Cortex of kidney (tissue), 1 donor: ENCODE data around the gene SLC45A3.
"Not testable (repeated sequence)": the region's sequence is repeated elsewhere in the genome, so short reads cannot be mapped to it uniquely, and the experiment has no call there.

ENCODE experiments used
- DNase-seq: peaks from one replicate; lab custom pipeline; 2025; lab: John Stamatoyannopoulos, UW

The SLC45A3 gene

DNA sequence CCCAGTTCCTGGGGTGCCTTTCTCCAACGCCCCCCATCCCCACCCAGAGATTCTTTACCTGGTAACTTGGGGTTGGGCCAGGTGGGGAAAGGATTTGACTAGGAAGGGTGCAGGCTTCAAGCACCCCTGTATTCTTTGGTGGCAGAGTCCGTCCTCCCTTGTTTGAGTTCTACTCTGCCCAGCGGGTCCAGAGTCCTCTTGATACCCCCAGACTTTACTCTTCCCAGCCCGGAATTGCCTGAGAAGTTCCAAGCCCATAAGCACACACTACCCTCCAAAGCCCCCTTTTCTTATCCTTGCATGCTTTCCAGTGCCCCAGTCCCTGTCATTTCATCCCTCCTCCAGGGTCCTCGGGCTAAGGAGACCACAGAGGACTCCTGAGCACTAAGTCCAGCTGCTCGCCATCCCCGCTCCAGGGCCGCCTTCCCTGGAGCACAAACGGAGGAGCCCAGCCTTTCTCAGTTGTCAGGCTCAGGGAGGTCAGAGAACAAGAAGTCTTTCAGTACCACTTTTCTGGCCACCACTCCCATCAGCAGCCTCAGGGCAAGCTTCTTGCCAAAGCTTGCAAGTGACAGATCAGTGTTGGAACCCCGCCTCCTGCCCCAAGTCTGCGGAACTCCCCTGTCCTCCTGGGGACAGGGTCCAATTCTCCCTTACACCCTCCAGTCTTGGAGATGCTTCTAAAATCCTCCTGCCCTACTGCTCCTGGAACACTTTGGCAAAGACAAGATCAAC lies 12.2 kb downstream of the SLC45A3 start:
- DNase-seq = no peak

DNA sequence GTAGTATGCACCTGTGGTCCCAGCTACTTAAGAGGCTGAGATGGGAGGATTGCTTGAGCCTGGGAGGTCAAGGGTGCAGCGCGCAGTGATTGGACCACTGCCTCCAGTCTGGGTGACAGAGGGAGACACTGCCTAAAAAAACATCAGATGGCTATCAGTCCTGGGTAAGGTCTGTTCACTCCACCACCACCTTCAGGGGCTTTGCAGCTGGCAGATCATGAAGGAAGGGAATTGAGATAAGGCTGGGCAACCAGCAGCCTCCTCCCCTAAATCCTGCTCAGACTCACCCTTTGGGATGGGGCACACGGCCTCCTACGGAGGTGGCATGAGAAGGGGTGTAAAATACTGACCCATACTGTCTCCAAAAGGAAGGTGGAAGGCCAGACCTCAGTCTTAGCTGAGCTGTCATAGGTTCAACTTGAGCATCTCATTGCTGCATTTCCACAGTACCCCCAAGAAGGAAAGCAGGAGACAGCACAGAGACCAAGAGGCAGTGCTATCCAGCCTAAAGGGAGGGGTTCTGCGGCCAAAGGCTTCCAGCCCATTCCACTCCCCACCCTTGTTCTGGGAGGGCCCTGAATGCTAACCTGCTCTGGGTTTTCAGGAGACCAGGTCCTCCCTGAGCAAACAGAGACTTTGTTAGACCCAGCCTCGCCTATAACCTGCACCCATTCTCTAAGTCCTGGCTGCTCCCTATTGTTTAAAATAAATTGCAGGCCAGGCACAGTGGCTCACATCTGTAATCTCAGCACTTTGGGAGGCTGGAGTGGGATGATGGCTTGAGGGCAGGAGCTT lies 13.7 kb downstream of the SLC45A3 start:
- DNase-seq = no peak

DNA sequence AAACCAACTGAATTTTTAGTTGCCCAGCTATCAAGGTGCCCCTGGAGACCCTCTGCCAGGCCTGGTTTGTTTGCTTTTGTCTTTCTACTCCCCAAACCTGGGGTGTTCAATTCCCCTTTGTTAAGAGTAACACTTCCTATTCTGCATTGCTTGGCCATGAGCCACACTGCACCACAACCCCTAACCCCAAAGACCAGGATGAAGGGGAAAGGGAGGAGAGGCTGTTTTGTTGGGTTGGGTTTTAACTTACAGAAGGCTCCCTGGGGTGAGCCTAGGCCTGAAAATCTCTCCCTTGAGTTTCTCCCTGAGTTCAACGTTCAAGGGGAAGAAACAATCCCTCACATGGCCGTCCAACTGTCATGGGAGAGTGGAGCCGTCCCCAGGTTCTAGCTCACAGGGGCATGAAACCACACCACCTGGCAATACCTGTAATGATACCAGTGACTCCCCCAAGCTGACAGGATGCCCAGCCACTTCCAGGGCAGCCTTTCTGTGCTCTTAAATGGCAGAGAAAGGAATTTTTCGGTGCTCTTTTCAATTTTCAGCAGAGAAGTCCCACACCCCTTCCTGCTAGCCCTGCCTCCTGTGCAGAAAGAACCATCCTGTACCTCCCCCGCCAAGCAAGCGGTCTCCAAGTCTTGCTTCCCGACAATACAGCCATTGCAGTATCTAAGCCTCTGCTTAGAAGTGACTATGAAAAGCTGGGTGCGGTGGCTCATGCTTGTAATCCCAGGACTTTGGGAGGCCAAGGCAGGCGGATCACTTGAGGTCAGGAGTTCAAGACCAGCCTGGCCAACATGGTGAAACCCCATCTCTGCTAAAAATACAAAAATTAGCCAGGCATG lies 14.9 kb downstream of the SLC45A3 start:
- no peak for DNase-seq

GRCh38 chr1:205664399-205665017 lies 15.8 kb downstream of the SLC45A3 start:
- no peak for DNase-seq

GRCh38 chr1:205663286-205663936 lies 16.9 kb downstream of the SLC45A3 start:
- DNase-seq = no peak

GRCh38 chr1:205662791-205663190 lies 17.5 kb downstream of the SLC45A3 start:
- no peak for DNase-seq

- DNase-seq = no peak
Measured at GRCh38 chr1:205662135-205662738, 18.1 kb downstream of the SLC45A3 start.

DNA sequence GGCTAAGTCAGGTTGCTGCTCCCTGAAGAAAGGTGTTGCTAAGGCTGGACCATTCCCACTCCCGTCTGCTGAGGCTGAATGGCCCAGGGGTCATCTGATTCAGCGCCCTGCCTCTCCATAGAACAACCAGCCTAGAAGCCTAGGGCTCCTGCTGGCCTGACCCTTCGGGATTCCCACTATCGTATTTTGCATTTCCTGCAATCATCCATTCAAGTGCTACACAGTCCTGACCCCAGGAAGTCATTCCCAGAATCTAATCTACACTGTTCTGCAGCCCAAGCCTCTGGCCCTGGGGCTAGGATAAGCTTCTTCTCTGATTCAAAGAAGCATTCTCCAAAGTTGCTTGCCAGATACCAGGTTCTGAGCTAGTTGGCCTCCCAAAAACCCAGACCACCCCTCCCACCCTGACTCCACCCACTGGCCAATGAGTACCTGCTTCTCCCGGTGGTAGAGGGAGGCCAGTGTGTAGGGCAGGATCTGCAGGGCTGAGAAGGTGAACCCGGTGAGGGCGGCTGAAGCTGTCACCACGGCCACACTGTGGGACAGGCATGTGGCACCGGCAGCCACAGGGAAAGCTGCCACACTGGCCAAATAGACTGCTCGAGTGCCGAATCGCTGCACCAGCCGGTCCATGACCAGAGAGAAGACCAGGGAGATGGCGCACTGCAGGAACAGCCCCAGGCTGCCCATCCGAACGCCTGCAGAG lies 18.7 kb downstream of the SLC45A3 start:
- no peak for DNase-seq

GRCh38 chr1:205660361-205660760 lies 19.9 kb downstream of the SLC45A3 start:
- no peak for DNase-seq

DNA sequence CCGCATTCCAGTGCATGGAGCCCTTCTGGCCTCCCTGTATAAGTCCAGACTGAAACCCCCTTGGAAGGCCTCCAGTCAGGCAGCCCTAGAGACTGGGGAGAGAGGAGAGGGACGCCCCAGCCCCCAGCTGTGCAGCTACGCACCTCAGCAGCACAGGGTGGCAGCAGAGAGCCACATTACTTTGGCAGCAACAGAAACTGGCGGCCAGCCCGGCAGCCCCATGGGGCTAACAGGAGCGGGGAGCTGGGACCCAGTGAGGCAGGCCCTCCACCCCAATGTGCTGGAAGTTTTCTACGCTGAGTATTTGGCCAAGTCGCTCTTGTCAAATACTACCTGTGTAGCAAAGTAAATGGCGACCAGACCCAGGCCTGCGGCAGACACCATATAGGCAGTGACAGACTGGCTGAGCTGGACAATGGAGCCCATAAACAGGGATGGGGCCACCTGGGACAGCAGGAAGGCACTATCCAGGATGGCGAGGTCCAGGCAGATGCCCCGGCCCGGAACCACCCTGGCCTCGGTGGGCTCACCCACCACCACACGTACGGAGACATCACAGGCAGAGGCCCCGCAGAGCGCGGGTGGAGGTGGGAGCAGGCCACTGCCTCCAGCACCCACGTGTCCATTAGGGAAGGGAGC lies 21.2 kb downstream of the SLC45A3 start:
- no peak for DNase-seq

GRCh38 chr1:205656236-205656635 lies 24.1 kb downstream of the SLC45A3 start:
- DNase-seq = no peak

DNA sequence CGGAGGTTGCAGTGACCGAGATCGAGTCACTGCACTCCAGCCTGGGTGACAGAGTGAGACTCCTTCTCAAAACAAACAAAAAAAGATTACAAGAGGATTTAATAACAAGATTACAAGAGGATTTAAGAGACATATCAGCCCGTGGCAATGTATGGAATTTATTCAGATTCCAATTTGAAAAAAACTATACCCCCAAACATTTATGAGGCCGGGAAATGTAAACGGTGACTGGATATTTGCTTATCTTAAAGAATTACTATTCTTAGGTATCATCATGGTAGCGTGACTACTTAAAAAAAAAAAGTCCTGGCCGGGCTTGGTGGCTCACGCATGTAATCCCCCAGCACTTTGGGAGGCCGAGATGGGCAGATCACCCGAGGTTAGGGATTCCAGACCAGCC lies 27.3 kb downstream of the SLC45A3 start:
- DNase-seq = no peak

DNA sequence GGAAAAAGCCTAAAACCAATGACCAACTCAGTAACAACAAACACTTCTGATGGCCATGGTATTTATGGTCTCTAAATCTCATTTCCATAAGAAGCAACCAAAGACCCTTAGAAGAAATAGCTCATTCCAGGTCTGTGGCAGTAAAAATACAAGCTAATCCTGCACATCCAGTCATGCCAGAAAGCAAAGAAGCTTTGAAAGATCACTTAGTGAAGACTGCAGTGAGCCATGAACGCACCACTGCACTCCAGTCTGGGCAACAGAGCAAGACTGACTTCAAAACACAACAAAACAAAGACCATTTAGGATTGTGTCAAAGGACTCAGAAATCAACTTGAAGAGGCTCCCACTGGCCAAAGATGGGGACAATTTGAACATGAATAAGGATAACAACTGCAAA lies 30.1 kb downstream of the SLC45A3 start:
- no peak for DNase-seq

DNA sequence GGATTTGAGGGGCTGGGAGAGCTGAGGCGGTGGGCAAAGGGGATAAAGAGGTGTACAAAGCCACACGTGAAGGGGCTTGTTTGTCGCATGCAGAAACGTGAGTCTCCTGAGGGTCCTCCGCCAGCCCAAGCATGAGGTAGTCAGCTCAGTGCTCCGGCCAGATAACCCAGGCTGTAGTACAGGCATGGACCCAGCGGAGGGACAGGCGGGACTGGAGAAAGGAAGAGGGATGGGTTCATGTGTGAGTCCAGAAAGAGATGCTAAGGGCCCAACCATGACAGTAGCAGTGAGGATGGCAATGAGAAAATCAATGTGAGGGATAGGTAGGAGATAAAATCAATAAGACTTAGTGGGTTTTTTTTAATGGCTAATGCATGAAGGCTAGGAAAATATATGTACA lies 34.8 kb downstream of the SLC45A3 start:
- DNase-seq = no peak

GRCh38 chr1:205642679-205643307 lies 37.5 kb downstream of the SLC45A3 start:
- no peak for DNase-seq

DNA sequence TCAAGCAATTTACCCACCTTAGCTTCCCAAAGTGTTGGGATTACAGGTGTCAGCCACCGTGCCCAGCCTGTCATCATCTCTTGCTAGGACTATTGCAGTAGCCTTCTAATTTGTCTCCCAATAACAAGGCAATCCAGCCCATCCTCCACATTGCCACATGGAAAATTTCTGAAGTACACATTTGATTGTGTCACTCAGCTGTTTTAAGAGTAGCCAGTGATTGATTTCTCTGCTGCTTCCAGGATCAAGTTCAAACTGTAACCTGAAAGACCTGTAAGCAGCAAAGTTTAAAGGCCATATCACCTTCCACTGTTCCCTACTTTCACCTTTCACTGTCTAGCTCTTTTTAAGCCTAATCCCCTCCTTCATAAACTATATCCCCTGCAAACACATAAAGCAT lies 40.7 kb downstream of the SLC45A3 start:
- no peak for DNase-seq

GRCh38 chr1:205637854-205638468 lies 42.3 kb downstream of the SLC45A3 start:
- no peak for DNase-seq

- DNase-seq = no peak
Measured at GRCh38 chr1:205636732-205637131, 43.6 kb downstream of the SLC45A3 start.

DNA sequence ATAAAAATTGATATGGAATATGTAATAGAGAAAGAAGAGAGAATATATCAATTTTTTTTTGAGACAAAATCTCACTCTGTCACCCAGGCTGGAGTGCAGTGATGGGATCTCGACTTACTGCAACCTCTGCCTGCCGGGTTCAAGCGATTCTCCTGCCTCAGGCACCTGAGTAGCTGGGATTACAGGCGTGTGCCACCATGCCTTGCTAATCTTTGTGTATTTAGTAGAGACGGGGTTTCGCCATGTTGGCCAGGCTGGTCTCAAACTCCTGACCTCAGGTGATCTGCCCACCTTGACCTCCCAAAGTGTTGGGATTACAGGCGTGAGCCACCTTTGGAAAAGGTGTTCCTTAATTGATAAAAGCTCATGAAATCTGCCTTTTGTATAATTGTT lies 44.2 kb downstream of the SLC45A3 start:
- DNase-seq = not testable (repeated sequence)
